ENCODE data around the gene FKBP5. TPM values are rescaled to one million over a fixed set of nuclear protein-coding genes. Genes with fewer than 3 reads are reported as not detected.
A peak's percentile ranks its signal among the peaks of the same experiment; 100 is the strongest.

Gene FKBP5
- total RNA-seq, 1 experiment from 2014 or later = 12.4 TPM

- CTCF ChIA-PET = interaction anchor here (0.7 kb wide), 1 partner anchor 813 kb away, joined by 3 read pairs; no protein-coding TSS in a partner anchor
- Histone ChIP-seq H3F3A (ENCODE audit: low read length, unreplicated experiment) (no peaks in the 10 kb centered on the region), H3K9me3 (ENCODE audit: low read length) (0 out of 2 replicates have a peak, but pooled peaks cover under 1% of the 10 kb centered on the region), H3K36me3 (ENCODE audit: low read depth, low read length) (no peaks in the 10 kb centered on the region), H2AFZ (ENCODE audit: low read length) (no peak overlapping the region), H3K79me2 (ENCODE audit: low read length) (no peaks in the 10 kb centered on the region), H3K4me1 (ENCODE audit: insufficient read depth, low read length) (peaks cover 10% of the 10 kb centered on the region), H4K20me1 (ENCODE audit: low read length) (no peaks in the 10 kb centered on the region), H3K4me3 (ENCODE audit: low read length) (no peak overlapping the region), H3K9me2 (replicated peaks; ENCODE audit: low read length) (no peaks in the 10 kb centered on the region), H3K27me3 (ENCODE audit: low read length) (no peaks in the 10 kb centered on the region), H3K4me2 (ENCODE audit: low read length) (peak overlapping the region; percentile 24; the same call in 1 of the 2 replicates), H3K27ac (ENCODE audit: low read length) (no peak overlapping the region), H3K9ac (ENCODE audit: low read length) (no peak overlapping the region)
- BruUV-seq (replicated peaks) = no TSS peak
- TF ChIP-seq EZH2phosphoT487 (IDR thresholded peaks at IDR 0.05; ENCODE audit: borderline replicate concordance, low read length) (no peak), EZH2 (IDR thresholded peaks at IDR 0.05; ENCODE audit: low read length, unreplicated experiment) (no peak), CTCF (conservative IDR thresholded peaks at IDR 0.05; ENCODE audit: low read depth, low read length) (no peak)
- POLR2A ChIA-PET (ENCODE audit: unreplicated experiment) = no interaction called here
- ATAC-seq (peak; percentile 64), DNase-seq (peak; percentile 53)
- intact Hi-C loops (cut with micrococcal nuclease) = no loop called here
These were observed 143.8 kb downstream of the FKBP5 start for GRCh38 chr6:35544769-35545361.

- peak overlapping the region; percentile 53 for H2AFZ ChIP-seq (ENCODE audit: low read length)
- TF ChIP-seq EZH2phosphoT487 (IDR thresholded peaks at IDR 0.05; ENCODE audit: borderline replicate concordance, low read length) = no peak
- TF ChIP-seq CTCF (conservative IDR thresholded peaks at IDR 0.05; ENCODE audit: low read depth, low read length) = no peak
- no peak for TF ChIP-seq EZH2 (IDR thresholded peaks at IDR 0.05; ENCODE audit: low read length, unreplicated experiment)
- H3K36me3 ChIP-seq (ENCODE audit: low read depth, low read length) = no peaks in the 10 kb centered on the region
- H3K9ac ChIP-seq (ENCODE audit: low read length) = no peak overlapping the region
- H3K9me2 ChIP-seq (replicated peaks; ENCODE audit: low read length) = no peaks in the 10 kb centered on the region
- H3K4me2 ChIP-seq (ENCODE audit: low read length) = no peak overlapping the region
- peaks cover 10% of the 10 kb centered on the region for H3K4me1 ChIP-seq (ENCODE audit: insufficient read depth, low read length)
- H3K79me2 ChIP-seq (ENCODE audit: low read length) = no peaks in the 10 kb centered on the region
- H3F3A ChIP-seq (ENCODE audit: low read length, unreplicated experiment) = no peaks in the 10 kb centered on the region
- no peak for DNase-seq
- BruUV-seq (replicated peaks) = no TSS peak
- ChIA-PET CTCF (interaction anchor here (0.7 kb wide), 1 partner anchor 814 kb away, joined by 3 read pairs; no protein-coding TSS in a partner anchor), POLR2A (ENCODE audit: unreplicated experiment) (no interaction called here)
- intact Hi-C loops (cut with micrococcal nuclease) = no loop called here
- no peak for ATAC-seq
- H3K9me3 ChIP-seq (ENCODE audit: low read length) = no peaks in the 10 kb centered on the region
- no peak overlapping the region for H3K27ac ChIP-seq (ENCODE audit: low read length)
- no peaks in the 10 kb centered on the region for H3K27me3 ChIP-seq (ENCODE audit: low read length)
- no peaks in the 10 kb centered on the region for H4K20me1 ChIP-seq (ENCODE audit: low read length)
- no peak overlapping the region for H3K4me3 ChIP-seq (ENCODE audit: low read length)
These were observed 145.1 kb downstream of the FKBP5 start for GRCh38 chr6:35543459-35544193.

GRCh38 chr6:35541836-35542235 is 146.9 kb downstream of the FKBP5 start:
- Histone ChIP-seq H3K9me2 (replicated peaks; ENCODE audit: low read length) (no peaks in the 10 kb centered on the region), H3K27me3 (ENCODE audit: low read length) (no peaks in the 10 kb centered on the region), H3K27ac (ENCODE audit: low read length) (no peak overlapping the region), H3K9ac (ENCODE audit: low read length) (no peak overlapping the region), H3F3A (ENCODE audit: low read length, unreplicated experiment) (no peaks in the 10 kb centered on the region), H3K36me3 (ENCODE audit: low read depth, low read length) (no peaks in the 10 kb centered on the region), H3K4me3 (ENCODE audit: low read length) (no peak overlapping the region), H2AFZ (ENCODE audit: low read length) (peak overlapping the region; percentile 49; the same call in 1 of the 2 replicates), H3K79me2 (ENCODE audit: low read length) (no peaks in the 10 kb centered on the region), H3K4me1 (ENCODE audit: insufficient read depth, low read length) (peaks cover 10% of the 10 kb centered on the region), H4K20me1 (ENCODE audit: low read length) (no peaks in the 10 kb centered on the region), H3K9me3 (ENCODE audit: low read length) (no peaks in the 10 kb centered on the region), H3K4me2 (ENCODE audit: low read length) (no peak overlapping the region)
- CTCF ChIA-PET = no interaction called here
- POLR2A ChIA-PET (ENCODE audit: unreplicated experiment) = no interaction called here
- no TSS peak for BruUV-seq (replicated peaks)
- ATAC-seq = no peak
- no peak for TF ChIP-seq EZH2phosphoT487 (IDR thresholded peaks at IDR 0.05; ENCODE audit: borderline replicate concordance, low read length)
- TF ChIP-seq CTCF (conservative IDR thresholded peaks at IDR 0.05; ENCODE audit: low read depth, low read length) = no peak
- TF ChIP-seq EZH2 (IDR thresholded peaks at IDR 0.05; ENCODE audit: low read length, unreplicated experiment) = no peak
- DNase-seq = no peak
- intact Hi-C loops (cut with micrococcal nuclease) = no loop called here

All from PC-3 (cell line).